Keratinocyte (primary cell): Measurements from ENCODE around the gene EXOC6B. TPM values are rescaled to one million over a fixed set of nuclear protein-coding genes. Genes with fewer than 3 reads are reported as not detected.

Experiments used
- DNase-seq: peaks from one replicate; pipeline ENCODE4 v3.0.0-alpha.2; 2011; ENCODE audit warnings: low read depth, missing footprints, low spot score
- FAIRE-seq: peaks from 2 replicates; lab custom pipeline; 2011; peaks lifted over from hg19 to GRCh38; lab: Jason Lieb, UNC
- H2AFZ ChIP-seq: 2 replicates; pipeline ENCODE4 v1.6.0; 2012; ENCODE audit warnings: low read length, control low read depth, inconsistent platforms; ENCODE audit not compliant: control insufficient read depth
- H3K27ac ChIP-seq: 2 replicates; pipeline ENCODE4 v1.5.1; 2011; ENCODE audit warnings: low read length; ENCODE audit not compliant: control insufficient read depth, insufficient read depth
- H3K27me3 ChIP-seq: 3 replicates; pipeline ENCODE4 v1.6.0; 2011; ENCODE audit warnings: low read length; ENCODE audit not compliant: control insufficient read depth, insufficient read depth; ENCODE audit errors: extremely low read depth
- H3K36me3 ChIP-seq, 2 experiments: 2 replicates in 1 of 2; 3 replicates in 1 of 2; pipeline ENCODE4 v1.5.1; 2011; ENCODE audit warnings: low read length in 2 of 2, mild to moderate bottlenecking in 1 of 2; ENCODE audit not compliant: control insufficient read depth in 2 of 2, insufficient read depth in 2 of 2; ENCODE audit errors: extremely low read depth in 1 of 2
- H3K4me1 ChIP-seq: 3 replicates; pipeline ENCODE4 v1.5.1; 2011; ENCODE audit warnings: low read length; ENCODE audit not compliant: control insufficient read depth, insufficient read depth; ENCODE audit errors: extremely low read depth
- H3K4me2 ChIP-seq: 3 replicates; pipeline ENCODE4 v1.6.0; 2011; ENCODE audit warnings: low read depth, low read length; ENCODE audit not compliant: control insufficient read depth, insufficient read depth; ENCODE audit errors: extremely low read depth
- H3K4me3 ChIP-seq, 3 experiments: fragments of 200-600 bp in 1 of 3; sonication (generic) in 1 of 3; 2 replicates in 2 of 3; 3 replicates in 1 of 3; pipeline ENCODE4 v1.5.1; 2011 to 2016; ENCODE audit warnings: low read length in 3 of 3, mild to moderate bottlenecking in 3 of 3, control low read depth in 2 of 3, inconsistent platforms in 1 of 3, low read depth in 1 of 3, mixed read lengths in 1 of 3, mixed run types in 1 of 3, moderate library complexity in 1 of 3; ENCODE audit not compliant: control insufficient read depth in 2 of 3, insufficient read depth in 2 of 3; ENCODE audit errors: extremely low read depth in 1 of 3
- H3K79me2 ChIP-seq: 2 replicates; pipeline ENCODE4 v1.6.0; 2012; ENCODE audit warnings: low read length; ENCODE audit not compliant: control insufficient read depth, insufficient read depth
- H3K9ac ChIP-seq: 3 replicates; pipeline ENCODE4 v1.6.0; 2011; ENCODE audit warnings: low read length; ENCODE audit not compliant: control insufficient read depth, insufficient read depth; ENCODE audit errors: extremely low read depth
- H3K9me1 ChIP-seq: 3 replicates; pipeline ENCODE4 v1.6.0; 2011; ENCODE audit warnings: low read length; ENCODE audit not compliant: control insufficient read depth, insufficient read depth; ENCODE audit errors: extremely low read depth
- H3K9me3 ChIP-seq: 2 replicates; pipeline ENCODE4 v1.5.1; 2012; ENCODE audit warnings: low read depth, low read length; ENCODE audit not compliant: control insufficient read depth
- H4K20me1 ChIP-seq: 3 replicates; pipeline ENCODE4 v1.6.0; 2011; ENCODE audit warnings: low read length; ENCODE audit not compliant: control insufficient read depth, insufficient read depth; ENCODE audit errors: extremely low read depth
- EZH2 ChIP-seq: IDR thresholded peaks from one replicate; pipeline ENCODE4 v1.6.1; 2012; ENCODE audit warnings: inconsistent platforms, mild to moderate bottlenecking, low read length, moderate library complexity
- dilution Hi-C: fragments of 300-500 bp; cut with MboI; formaldehyde crosslinking; loops from one replicate; pipeline ENCODE4 v1.7.0; 2020; ENCODE audit warnings: low sequenced_read_pairs; ENCODE audit not compliant: extremely low pct_ligation_motif_present
- polyA plus RNA-seq, 5 experiments: library from polyadenylated mRNA; depleted of rRNA in 3 of 5; stranded (reverse) in 3 of 5; stranded (forward) in 1 of 5; unstranded in 1 of 5; fragments of >200 nt; gene quantifications; 1 replicate in 1 of 5; 2 replicates in 3 of 5; 3 replicates in 1 of 5; pipeline versions ENCODE4 v1.2.1 to v1.2.3, GENCODE V29; 2011 to 2012; ENCODE audit warnings: missing spikeins in 2 of 5, low read depth in 1 of 5, low replicate concordance in 1 of 5
- TF ChIP-seq, protein P1 (sequence below), 3 experiments: IDR thresholded peaks in 1 of 3; conservative IDR thresholded peaks in 1 of 3; optimal IDR thresholded peaks in 1 of 3; 2 replicates in 2 of 3; 3 replicates in 1 of 3; pipeline versions ENCODE3 to v1.5.1; 2011; ENCODE audit warnings: low read length in 3 of 3, mild to moderate bottlenecking in 3 of 3, moderate library complexity in 2 of 3, control low read depth in 1 of 3, inconsistent platforms in 1 of 3; ENCODE audit not compliant: insufficient read depth in 2 of 3; ENCODE audit errors: extremely low read depth in 1 of 3

The EXOC6B gene
- polyA plus RNA-seq, 1 donor (not counting 4 experiments of a cell fraction or from before 2014, with no cell fraction given), result 37.3 TPM

DNA sequence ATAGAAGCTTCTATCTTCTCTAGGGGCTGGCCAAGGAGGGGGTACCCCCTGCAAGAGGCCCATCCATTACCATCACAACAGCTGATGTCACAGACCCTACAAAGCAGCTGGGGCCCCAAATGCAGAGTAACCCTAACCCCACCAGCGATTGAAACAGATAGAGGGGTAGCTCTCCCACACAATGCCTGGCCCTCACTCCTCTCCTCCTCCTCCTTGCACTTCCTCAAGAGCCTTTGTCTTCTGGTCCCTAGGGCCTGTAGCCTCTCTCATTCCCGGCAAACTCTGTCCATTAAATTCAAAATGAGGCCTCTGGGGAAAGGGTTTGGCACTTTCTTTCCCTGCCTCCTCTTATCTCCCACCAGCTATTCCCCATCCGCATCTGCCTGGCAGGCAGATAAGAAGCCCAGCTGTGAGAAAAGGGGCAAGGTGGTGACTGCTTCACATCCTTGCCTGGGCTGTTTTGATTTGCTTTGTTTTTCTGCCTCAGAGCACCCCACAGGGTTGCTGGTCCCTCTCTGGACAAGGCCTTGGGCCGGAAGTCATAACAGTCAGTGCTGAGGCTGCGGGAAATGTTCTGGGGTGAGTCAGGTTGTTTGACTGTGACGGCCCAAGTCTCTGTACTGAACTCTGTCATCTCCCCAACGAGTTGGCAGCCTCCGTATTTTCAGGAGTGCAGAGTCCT, 652.1 kb downstream of the EXOC6B start:
- H3K36me3 ChIP-seq, result peaks cover 4 to 7% of the 10 kb centered on the region in 2 experiments
- H3K27me3 ChIP-seq, result no peaks in the 10 kb centered on the region
- H3K4me2 ChIP-seq, result no peak overlapping the region
- DNase-seq (no peak), FAIRE-seq (no peak)
- H2AFZ ChIP-seq, result no peak overlapping the region
- no peak overlapping the region for H3K9ac ChIP-seq
- H3K9me3 ChIP-seq, result no peaks in the 10 kb centered on the region
- H3K79me2 ChIP-seq, result no peaks in the 10 kb centered on the region
- no peaks in the 10 kb centered on the region for H4K20me1 ChIP-seq
- TF ChIP-seq EZH2, result no peak
- TF ChIP-seq, protein P1, sequence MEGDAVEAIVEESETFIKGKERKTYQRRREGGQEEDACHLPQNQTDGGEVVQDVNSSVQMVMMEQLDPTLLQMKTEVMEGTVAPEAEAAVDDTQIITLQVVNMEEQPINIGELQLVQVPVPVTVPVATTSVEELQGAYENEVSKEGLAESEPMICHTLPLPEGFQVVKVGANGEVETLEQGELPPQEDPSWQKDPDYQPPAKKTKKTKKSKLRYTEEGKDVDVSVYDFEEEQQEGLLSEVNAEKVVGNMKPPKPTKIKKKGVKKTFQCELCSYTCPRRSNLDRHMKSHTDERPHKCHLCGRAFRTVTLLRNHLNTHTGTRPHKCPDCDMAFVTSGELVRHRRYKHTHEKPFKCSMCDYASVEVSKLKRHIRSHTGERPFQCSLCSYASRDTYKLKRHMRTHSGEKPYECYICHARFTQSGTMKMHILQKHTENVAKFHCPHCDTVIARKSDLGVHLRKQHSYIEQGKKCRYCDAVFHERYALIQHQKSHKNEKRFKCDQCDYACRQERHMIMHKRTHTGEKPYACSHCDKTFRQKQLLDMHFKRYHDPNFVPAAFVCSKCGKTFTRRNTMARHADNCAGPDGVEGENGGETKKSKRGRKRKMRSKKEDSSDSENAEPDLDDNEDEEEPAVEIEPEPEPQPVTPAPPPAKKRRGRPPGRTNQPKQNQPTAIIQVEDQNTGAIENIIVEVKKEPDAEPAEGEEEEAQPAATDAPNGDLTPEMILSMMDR (optimal IDR thresholded peaks at IDR 0.05 in 1 of 3, IDR thresholded peaks at IDR 0.05 in 1 of 3, conservative IDR thresholded peaks at IDR 0.05 in 1 of 3; ENCODE audit: extremely low read depth in 1 of 3, insufficient read depth in 2 of 3, low read length in 3 of 3), result no peak
- no peak overlapping the region for H3K27ac ChIP-seq
- no peak overlapping the region for H3K4me3 ChIP-seq
- no peaks in the 10 kb centered on the region for H3K9me1 ChIP-seq
- H3K4me1 ChIP-seq, result no peaks in the 10 kb centered on the region
- dilution Hi-C loops, result no loop called here

DNA sequence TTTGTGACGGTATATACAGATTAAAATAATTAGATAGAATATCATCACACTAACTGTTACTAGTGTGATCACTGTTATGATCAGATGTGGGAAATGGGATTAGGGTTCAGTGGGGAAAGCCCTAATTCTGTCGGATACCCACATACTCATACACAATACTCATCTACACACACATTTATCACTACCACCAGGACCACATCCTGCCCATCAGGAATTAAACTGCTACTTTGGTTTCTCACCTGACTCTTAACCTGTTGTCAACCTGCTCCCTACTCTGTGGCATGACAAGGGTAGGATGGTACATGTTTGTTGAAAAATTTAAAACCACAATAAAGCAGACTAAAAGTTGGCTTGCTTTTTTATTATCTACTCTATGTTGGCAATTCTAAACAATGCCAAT, 653.4 kb downstream of the EXOC6B start:
- H3K4me2 ChIP-seq, result no peak overlapping the region
- dilution Hi-C loops, result no loop called here
- no peaks in the 10 kb centered on the region for H3K79me2 ChIP-seq
- H3K9me1 ChIP-seq, result no peaks in the 10 kb centered on the region
- no peak overlapping the region for H3K27ac ChIP-seq
- TF ChIP-seq, protein P1 (optimal IDR thresholded peaks at IDR 0.05 in 1 of 3, IDR thresholded peaks at IDR 0.05 in 1 of 3, conservative IDR thresholded peaks at IDR 0.05 in 1 of 3; ENCODE audit: extremely low read depth in 1 of 3, insufficient read depth in 2 of 3, low read length in 3 of 3), result no peak
- TF ChIP-seq EZH2, result no peak
- H3K9ac ChIP-seq, result no peak overlapping the region
- no peaks in the 10 kb centered on the region for H4K20me1 ChIP-seq
- no peaks in the 10 kb centered on the region for H3K9me3 ChIP-seq
- FAIRE-seq (no peak), DNase-seq (no peak)
- no peaks in the 10 kb centered on the region for H3K4me1 ChIP-seq
- no peaks in the 10 kb centered on the region for H3K27me3 ChIP-seq
- H3K36me3 ChIP-seq, result no peaks in the 10 kb centered on the region
- no peak overlapping the region for H3K4me3 ChIP-seq
- H2AFZ ChIP-seq, result no peak overlapping the region
